HG03469 (cell line): ENCODE results near the gene GYG1.
A peak's percentile ranks its signal among the peaks of the same experiment; 100 is the strongest.
"Not testable (repeated sequence)": the region's sequence is repeated elsewhere in the genome, so short reads cannot be mapped to it uniquely, and the experiment has no call there.

Experiments used
- ATAC-seq: cut with Tn5 transposase; IDR thresholded peaks from one replicate; pipeline ENCODE4 v1.9.1; 2021; ENCODE audit warnings: mild to moderate bottlenecking, moderate library complexity, moderate number of reproducible peaks; ENCODE audit not compliant: unreplicated experiment

Gene GYG1

DNA sequence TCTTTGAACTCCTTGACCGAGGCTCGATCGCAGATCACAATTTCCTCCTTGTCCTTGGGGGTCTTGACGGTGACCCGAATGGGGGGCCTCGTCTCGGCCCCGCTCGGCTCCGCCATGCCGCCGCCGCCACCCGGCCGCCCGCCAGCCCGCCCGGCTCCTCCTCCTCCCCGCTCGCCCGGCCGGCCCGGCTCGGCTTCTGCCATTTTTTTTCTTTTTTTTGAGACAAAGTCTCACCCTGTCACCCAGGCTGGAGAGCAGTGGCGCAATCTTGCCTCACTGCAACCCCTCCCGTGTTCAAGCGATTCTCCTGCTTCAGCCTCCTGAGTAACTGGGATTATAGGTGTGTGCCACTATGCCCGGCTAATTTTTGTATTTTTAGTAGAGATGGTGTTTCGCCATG is 3.8 kb upstream of the GYG1 start:
- not testable (repeated sequence) for ATAC-seq

GRCh38 chr3:148990236-148990635 is 1.1 kb upstream of the GYG1 start:
- peak; percentile 19 for ATAC-seq

- ATAC-seq = peak; percentile 17
Observed at GRCh38 chr3:148992027-148992634, 791 bp downstream of the GYG1 start.

- ATAC-seq = no peak
Observed at GRCh38 chr3:148992635-148993255, 1.4 kb downstream of the GYG1 start.

GRCh38 chr3:148997623-148998022 is 6.3 kb downstream of the GYG1 start:
- no peak for ATAC-seq

GRCh38 chr3:148998297-148998696 is 7.0 kb downstream of the GYG1 start:
- no peak for ATAC-seq

GRCh38 chr3:148998715-148999423 is 7.5 kb downstream of the GYG1 start:
- ATAC-seq = no peak

- ATAC-seq = no peak
Observed at GRCh38 chr3:148999806-149000205, 8.5 kb downstream of the GYG1 start.

DNA sequence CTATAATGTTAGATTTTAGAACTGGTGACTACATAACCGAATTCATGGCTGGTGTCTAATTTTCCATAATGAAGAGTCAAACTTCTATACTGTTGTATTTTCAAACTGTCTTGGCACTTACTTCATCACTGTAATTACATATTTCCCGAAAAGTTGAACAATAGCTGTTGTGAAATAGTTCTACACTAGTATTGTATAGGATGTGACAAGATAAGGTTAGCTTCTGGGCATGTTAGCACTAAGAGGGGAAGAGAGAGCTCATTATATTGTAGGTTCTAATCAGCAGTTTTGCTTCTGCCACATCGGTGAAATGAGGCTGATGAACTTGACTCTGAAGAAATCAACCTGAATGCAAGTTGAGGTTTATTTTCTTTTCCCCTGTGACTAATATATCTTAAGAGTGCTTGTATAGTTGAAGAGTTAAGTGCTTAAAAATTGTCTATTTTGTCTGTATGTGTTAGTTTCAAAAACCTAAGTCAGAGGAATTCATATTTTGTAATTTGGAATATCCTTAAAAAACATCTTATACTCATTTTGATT is 8.9 kb downstream of the GYG1 start:
- no peak for ATAC-seq

DNA sequence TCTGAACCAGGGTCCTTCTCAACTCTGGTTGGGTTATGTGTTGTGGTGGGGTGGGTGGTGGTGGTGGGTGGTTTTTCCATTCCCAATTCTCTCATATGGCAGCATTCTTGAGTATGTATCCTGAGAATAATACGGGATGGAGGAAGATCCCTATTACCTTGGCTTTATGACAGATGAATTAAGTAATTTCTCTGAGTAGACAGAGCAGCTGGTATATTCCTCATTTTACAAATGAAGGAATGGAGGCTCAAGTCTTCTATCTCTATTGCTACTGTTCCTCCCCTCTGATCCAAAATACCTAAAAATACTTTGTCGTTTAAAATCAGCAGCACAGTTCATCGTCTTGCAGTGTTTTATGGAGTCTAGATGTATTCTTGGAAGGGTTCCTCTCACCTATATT is 10.4 kb downstream of the GYG1 start:
- no peak for ATAC-seq

DNA sequence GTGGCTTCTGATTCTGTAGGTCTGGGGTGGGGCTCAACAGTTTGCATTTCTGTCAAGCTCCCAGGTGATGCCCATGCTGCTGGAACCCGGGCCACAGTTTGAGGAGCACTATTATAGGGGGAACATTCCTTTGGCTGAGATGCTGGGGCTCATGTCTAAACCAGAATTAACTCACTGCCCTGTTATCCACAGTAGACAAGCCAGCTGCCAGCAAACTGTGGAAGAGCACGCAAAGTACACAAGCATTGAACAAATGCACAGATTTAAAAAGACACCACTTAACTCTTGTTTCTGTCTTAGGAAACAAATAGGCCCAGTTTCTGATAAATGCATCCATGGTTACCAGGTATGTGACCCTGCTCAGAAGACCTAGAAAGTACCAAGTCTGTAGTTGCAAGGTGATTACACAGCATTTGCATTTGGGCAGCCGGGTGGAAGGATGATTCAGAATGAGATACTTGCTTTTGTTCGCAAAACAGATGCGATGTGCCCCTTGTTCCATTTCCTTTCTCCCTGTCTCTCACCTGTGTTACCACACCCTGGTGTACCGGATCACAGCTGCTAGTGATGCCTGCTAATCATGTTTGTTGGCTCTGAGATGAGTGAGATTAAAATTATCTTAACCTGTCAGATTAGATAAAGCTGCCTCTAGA is 12.4 kb downstream of the GYG1 start:
- ATAC-seq = peak; percentile 69

GRCh38 chr3:149004622-149005021 is 13.3 kb downstream of the GYG1 start:
- no peak for ATAC-seq

GRCh38 chr3:149005416-149005815 is 14.1 kb downstream of the GYG1 start:
- ATAC-seq = no peak

GRCh38 chr3:149007567-149008257 is 16.4 kb downstream of the GYG1 start:
- ATAC-seq = no peak

GRCh38 chr3:149009732-149010131 is 18.4 kb downstream of the GYG1 start:
- ATAC-seq = peak; percentile 74

- no peak for ATAC-seq
Observed at GRCh38 chr3:149010504-149010951, 19.2 kb downstream of the GYG1 start.

- ATAC-seq = no peak
Observed at GRCh38 chr3:149010966-149011365, 19.6 kb downstream of the GYG1 start.

DNA sequence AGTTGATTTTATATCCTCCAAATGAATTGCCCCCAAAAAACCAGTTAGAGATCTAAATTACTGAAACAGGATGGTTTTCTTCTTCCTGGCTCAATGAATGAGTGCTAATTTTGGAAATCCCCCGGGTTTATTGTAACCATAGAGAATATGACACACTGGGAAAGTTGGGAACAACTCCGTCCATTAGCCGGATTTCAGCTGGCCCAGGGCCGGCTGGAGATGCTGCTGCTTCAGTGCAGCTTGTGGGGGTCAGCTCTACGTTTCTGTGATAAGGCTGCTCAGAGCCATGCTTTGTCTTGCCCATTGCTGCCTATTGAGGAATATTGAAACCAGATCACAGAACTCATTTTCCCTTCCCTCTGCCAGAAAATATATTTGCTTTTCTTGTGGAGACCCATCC is 20.3 kb downstream of the GYG1 start:
- ATAC-seq = no peak

- ATAC-seq = no peak
Observed at GRCh38 chr3:149013726-149014125, 22.4 kb downstream of the GYG1 start.

DNA sequence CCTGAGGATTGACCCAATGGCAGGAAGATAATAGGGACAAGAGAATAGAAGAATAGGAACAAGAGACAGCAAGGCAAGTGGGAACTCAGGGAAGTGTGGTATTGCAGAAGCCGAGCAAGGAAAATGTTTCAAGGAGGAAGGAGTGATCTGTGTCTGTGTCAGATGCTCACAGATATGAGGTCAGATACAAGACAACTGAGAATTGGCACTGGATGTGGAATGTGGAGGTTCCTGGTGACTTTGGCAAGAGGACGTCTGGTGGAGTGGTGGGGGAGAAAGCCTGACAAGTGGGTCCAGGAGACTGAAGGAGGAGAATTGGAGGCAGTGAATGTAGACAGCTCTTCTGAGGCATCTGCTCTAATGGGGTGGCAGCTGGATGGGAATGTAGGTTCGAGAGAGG is 24.1 kb downstream of the GYG1 start:
- ATAC-seq = no peak

DNA sequence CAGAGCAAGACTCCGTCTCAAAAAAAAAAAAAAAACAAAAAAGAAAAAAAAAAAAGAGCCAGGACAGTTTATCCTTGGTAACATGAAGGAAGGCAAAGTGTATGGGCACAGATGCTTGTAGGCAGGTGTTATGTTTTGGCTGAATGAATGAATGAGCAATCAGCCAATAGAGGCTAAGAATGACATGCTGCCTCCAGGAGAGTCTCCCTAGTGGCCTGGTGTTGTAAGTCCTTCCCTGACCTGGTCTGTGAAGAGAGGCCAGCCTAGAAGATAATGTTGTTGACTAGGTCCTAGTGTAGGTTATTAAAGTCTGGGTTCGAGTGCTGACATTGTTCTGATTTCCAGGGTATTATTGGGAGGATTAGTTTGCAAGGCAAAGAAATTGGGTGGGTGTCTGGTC is 24.9 kb downstream of the GYG1 start:
- ATAC-seq = no peak
